Astrocyte (in vitro differentiated cells and primary cell): Measurements from ENCODE around the gene ZCWPW1.

ENCODE experiments used
- EZH2 ChIP-seq: IDR thresholded peaks from 2 replicates; pipeline ENCODE4 v1.6.1; 2012; ENCODE audit warnings: mild to moderate bottlenecking, low read length, inconsistent platforms; ENCODE audit not compliant: insufficient read depth
- TF ChIP-seq, protein P1 (sequence below): IDR thresholded peaks from 2 replicates; pipeline ENCODE4 v1.5.1; 2011; ENCODE audit warnings: low read depth, mild to moderate bottlenecking, inconsistent platforms, low read length, moderate library complexity; ENCODE audit not compliant: insufficient read depth

DNA sequence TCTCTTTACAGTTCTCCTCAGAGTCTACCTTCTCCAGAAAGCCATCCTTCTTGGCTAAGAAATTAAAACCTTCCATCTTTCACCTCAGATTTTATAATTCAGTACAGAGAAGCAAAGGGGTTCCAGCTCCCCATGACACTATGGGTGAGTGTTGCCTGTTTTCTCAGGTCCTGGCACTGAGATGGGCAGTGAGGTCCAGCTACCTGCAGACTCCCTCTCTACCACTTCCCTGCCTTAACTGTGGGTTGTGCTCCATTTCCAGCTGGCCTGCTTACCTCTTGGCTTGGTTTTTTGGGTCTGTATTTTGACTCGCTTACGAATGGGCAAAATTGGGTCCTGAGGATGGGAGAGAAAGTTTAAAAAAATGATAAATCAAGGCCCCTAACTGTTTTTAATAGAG is 26.3 kb downstream of the ZCWPW1 start:
- TF ChIP-seq, protein P1, sequence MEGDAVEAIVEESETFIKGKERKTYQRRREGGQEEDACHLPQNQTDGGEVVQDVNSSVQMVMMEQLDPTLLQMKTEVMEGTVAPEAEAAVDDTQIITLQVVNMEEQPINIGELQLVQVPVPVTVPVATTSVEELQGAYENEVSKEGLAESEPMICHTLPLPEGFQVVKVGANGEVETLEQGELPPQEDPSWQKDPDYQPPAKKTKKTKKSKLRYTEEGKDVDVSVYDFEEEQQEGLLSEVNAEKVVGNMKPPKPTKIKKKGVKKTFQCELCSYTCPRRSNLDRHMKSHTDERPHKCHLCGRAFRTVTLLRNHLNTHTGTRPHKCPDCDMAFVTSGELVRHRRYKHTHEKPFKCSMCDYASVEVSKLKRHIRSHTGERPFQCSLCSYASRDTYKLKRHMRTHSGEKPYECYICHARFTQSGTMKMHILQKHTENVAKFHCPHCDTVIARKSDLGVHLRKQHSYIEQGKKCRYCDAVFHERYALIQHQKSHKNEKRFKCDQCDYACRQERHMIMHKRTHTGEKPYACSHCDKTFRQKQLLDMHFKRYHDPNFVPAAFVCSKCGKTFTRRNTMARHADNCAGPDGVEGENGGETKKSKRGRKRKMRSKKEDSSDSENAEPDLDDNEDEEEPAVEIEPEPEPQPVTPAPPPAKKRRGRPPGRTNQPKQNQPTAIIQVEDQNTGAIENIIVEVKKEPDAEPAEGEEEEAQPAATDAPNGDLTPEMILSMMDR: no peak
- TF ChIP-seq EZH2: no peak
